HG03060 (cell line): Measurements from ENCODE around the gene AP4M1.

Experiments used
- ATAC-seq: cut with Tn5 transposase; IDR thresholded peaks from one replicate; pipeline ENCODE4 v1.9.1; 2021; ENCODE audit warnings: low read depth, moderate number of reproducible peaks; ENCODE audit not compliant: unreplicated experiment

AP4M1 gene

GRCh38 chr7:100082978-100083377 lies 18.5 kb upstream of the AP4M1 start:
- ATAC-seq: no peak

GRCh38 chr7:100085515-100085914 lies 15.9 kb upstream of the AP4M1 start:
- ATAC-seq: no peak

GRCh38 chr7:100087055-100087750 lies 14.2 kb upstream of the AP4M1 start:
- ATAC-seq: no peak

- ATAC-seq: no peak
These were observed 13.3 kb upstream of the AP4M1 start for GRCh38 chr7:100088095-100088620.

- ATAC-seq: no peak
These were observed 12.6 kb upstream of the AP4M1 start, which contains the start of gene COPS6 for GRCh38 chr7:100088621-100089457. TSS of gene COPS6 (plus strand) at chr7:100088969. CDS start at chr7:100088991, 22 bp downstream.

- no peak for ATAC-seq
These were observed 11.8 kb upstream of the AP4M1 start for GRCh38 chr7:100089458-100090196.

GRCh38 chr7:100090527-100091410 lies 10.7 kb upstream of the AP4M1 start:
- ATAC-seq: no peak

GRCh38 chr7:100091411-100092181 lies 9.8 kb upstream of the AP4M1 start:
- no peak for ATAC-seq

GRCh38 chr7:100093054-100093453 lies 8.4 kb upstream of the AP4M1 start:
- no peak for ATAC-seq

- no peak for ATAC-seq
These were observed 7.9 kb upstream of the AP4M1 start for GRCh38 chr7:100093498-100093897.

GRCh38 chr7:100093925-100094486 lies 7.4 kb upstream of the AP4M1 start:
- no peak for ATAC-seq

- no peak for ATAC-seq
These were observed 6.2 kb upstream of the AP4M1 start for GRCh38 chr7:100095289-100095688.

GRCh38 chr7:100095704-100096103 lies 5.7 kb upstream of the AP4M1 start:
- no peak for ATAC-seq

GRCh38 chr7:100098913-100099312 lies 2.5 kb upstream of the AP4M1 start:
- no peak for ATAC-seq

GRCh38 chr7:100099452-100099851 lies 2.0 kb upstream of the AP4M1 start:
- ATAC-seq: no peak

- ATAC-seq: peak; percentile 34
These were observed 925 bp upstream of the AP4M1 start for GRCh38 chr7:100100420-100101015.

GRCh38 chr7:100102950-100103840 lies 1.8 kb downstream of the AP4M1 start:
- ATAC-seq: no peak
